Fibroblast of lung (primary cell): ENCODE measurements around the gene RMC1.

ENCODE experiments used
- EZH2 ChIP-seq: IDR thresholded peaks from 2 replicates; pipeline ENCODE4 v1.5.1; 2012; ENCODE audit warnings: low read length, control low read depth, mild to moderate bottlenecking; ENCODE audit errors: missing control alignments
- TF ChIP-seq, protein P1 (sequence below), 2 donors: IDR thresholded peaks in 1 of 2; conservative IDR thresholded peaks in 1 of 2; 1 replicate in 1 of 2; 2 replicates in 1 of 2; pipeline ENCODE4 v1.5.1; 2011 to 2012; ENCODE audit warnings: low read length in 2 of 2, control low read depth in 1 of 2, inconsistent platforms in 1 of 2, low read depth in 1 of 2, mild to moderate bottlenecking in 1 of 2

DNA sequence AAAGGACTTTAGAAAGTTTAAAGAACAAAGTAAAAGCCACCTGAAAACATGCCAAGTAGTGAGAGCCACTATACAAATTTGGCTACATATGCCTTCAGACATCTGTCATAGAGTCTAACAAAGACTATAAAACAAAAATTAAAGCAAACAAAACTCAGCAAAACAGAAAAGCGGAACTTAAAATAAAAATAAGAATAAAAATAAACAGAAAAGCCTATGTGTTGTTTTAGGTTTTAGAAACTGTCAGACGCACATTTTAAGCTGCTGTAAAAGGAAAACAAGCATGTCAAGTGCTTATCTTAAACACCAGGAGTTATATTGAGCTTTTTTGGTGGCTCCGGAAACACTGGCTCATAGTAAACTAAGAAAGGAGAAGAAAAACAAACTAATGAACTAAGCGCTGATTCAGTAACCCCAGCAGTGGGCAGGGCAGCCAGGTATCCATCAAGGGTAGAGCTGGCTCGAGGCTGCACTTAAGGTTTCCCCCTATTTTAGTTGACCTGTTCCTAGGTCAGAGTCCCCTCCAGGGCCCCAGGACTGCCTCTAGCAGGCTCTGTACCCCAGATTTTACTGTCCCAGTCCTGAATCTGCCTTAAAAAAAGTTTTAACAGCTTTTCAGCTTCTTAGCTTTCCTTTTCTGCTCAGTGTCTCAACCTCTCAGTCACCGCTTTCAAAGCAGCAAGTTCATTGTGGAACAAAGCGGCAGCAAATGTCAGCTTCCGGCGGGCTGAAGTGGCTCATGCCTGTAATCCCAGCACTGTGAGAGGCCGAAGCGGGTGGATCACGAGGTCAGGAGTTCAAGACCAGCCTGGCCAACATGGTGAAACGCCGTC lies 15.4 kb upstream of the RMC1 start:
- TF ChIP-seq, protein P1, sequence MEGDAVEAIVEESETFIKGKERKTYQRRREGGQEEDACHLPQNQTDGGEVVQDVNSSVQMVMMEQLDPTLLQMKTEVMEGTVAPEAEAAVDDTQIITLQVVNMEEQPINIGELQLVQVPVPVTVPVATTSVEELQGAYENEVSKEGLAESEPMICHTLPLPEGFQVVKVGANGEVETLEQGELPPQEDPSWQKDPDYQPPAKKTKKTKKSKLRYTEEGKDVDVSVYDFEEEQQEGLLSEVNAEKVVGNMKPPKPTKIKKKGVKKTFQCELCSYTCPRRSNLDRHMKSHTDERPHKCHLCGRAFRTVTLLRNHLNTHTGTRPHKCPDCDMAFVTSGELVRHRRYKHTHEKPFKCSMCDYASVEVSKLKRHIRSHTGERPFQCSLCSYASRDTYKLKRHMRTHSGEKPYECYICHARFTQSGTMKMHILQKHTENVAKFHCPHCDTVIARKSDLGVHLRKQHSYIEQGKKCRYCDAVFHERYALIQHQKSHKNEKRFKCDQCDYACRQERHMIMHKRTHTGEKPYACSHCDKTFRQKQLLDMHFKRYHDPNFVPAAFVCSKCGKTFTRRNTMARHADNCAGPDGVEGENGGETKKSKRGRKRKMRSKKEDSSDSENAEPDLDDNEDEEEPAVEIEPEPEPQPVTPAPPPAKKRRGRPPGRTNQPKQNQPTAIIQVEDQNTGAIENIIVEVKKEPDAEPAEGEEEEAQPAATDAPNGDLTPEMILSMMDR (conservative IDR thresholded peaks at IDR 0.05 in 1 of 2, IDR thresholded peaks at IDR 0.05 in 1 of 2; ENCODE audit: low read depth in 1 of 2, low read length in 2 of 2) = no peak
- TF ChIP-seq EZH2 = no peak
